ENCODE results near the gene DENND1C.

The DENND1C gene

DNA sequence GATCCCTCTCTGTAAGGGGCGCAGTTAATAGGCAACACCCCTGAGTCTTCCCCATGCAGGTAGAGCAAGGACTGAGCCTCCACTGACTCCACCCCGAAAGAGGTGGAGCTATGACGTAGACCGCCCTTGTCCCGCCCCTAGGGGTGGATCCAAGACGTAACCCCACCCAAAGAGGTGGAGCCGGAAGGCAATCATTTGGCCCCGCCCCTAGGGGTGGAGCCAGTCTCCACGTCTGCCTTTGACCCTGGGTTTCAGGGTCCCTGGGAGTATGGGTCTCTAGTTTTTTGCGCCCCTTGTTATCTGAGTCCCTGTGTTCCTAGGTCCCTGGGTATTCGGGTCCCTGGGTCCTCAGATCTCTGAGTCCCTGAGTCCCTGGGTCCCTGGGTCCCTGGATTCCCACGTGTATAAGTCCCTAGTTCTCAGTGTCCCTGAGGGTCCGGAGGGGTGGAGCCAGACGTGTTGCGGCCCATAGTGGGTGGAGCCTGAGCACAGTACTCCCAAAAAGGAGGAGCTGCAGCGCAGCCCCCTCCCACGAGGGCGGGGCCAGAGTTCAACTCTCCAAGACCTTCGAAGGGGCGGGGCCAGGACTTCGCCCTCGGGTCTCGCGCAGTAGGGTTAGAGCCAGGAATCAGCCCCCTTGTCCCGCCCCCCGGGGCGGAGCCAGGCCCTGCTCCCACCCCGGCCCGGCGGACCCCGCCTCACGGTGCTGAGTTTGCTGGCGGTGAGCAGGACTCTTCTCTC, 5.3 kb downstream of the DENND1C start:
- no peak for DNase-seq

DNA sequence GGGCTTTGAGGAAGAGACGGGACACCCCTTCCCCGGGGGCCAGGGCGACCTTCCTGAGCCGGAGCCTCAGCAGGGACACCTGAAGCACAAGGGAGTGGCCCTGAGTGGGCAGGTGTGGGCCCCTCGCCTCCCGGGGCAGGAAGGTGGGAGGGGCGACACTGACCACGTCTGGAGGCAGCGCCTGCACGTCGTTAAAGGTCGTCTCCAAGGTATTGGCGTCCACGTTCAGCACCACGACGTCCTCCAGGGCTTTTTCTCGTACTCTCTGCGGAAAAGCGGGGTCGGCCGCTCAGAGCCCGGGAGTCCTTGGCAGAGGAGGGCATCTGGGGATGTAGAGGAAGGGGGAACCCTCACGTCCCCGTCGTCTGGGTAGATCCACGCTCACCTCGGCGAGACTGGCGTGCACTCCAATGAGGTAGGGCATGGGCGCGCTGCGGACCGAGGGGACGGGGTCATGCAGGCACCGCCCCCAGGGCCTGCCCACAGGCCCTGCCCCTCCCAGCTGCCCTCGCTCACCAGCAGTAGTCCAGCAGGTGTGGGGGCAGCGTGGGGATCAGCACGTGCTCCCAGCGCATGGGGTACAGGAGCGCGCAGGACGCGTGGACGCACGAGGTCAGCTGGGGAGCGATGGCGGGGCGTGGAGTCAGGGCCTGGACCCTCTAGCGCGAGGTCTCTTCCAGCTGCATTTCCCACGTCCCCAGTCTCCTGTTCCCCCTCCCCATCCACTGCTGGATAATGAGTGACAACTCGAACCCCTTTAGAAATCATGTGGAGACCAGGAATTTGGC, 6.1 kb downstream of the DENND1C start:
- no peak for DNase-seq

DNA sequence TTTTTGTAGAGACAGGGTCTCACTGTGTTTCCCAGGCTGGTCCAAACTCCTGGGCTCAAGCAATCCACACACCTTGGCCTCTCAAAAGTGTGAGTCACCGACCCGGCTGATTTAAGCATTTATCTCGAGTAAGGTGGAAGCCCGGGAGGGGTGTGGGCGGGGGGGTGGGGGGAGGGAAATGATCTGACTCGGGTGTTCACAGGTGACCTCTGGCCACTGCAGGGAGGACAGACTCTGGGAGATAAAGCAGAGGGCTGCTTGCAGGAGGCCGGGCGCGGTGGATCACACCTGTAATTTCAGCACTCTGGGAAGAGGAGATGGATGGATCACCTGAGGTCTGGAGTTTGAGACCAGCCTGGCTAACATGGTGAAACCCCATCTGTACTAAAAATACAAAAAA, 7.9 kb downstream of the DENND1C start:
- no peak for DNase-seq

DNA sequence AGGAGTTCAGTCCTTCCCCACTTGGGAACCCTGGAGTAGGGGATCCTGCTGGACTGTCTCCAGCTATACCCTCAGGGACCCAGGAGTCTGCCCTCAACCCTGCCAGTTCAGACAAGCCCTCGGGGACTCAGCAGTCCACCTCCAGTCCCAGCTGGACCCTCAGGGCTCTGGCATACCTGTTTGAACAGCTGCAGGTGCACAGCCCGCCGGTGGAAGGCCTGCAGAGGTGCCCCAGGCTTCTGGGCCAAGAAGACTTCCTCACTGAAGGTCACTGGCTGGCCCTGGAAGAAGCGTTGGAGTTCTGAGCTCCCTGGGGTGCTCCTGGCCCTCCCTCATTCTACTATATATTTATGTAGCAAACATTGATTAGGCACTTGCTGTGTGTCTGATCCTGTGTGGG, 8.9 kb downstream of the DENND1C start:
- no peak for DNase-seq

DNA sequence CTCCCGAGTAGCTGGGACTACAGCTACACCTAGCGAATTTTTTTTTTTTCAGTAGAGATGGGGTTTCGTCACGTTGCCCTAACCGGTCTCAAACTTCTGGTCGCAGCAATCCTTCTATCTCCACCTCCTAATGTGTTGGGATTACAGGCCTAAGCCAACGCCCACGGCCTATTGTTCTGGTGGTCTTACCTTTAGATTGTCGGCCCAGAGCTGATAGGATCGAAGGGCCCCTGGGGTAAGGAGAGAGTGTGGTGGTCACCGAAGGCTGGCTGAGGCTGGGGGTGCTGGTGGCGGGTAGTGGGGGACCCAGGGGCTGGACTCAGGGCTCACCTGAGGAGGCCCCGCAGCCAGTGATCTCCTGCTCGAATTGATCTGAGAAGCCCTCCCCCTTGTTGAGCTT, 10.5 kb downstream of the DENND1C start:
- no peak for DNase-seq

DNA sequence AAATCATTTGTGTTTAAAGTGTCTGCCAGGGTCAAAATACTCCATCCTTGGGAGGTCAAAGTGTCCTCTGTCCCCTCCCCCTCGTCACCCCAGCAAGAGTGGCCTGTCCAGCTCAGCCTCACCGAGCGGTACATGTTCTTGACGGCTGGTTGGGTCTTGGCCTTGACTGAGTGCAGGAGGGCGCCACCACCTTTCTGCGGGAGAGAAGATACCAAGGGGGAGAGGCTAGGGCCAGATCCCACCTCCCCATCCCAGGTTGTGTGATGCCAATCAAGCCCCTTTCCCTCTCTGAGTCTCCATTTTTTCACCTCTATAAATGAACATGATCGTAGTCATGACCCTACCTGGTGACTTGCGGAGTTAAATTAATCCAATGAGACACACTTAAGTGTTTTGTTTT, 11.4 kb downstream of the DENND1C start:
- no peak for DNase-seq

DNA sequence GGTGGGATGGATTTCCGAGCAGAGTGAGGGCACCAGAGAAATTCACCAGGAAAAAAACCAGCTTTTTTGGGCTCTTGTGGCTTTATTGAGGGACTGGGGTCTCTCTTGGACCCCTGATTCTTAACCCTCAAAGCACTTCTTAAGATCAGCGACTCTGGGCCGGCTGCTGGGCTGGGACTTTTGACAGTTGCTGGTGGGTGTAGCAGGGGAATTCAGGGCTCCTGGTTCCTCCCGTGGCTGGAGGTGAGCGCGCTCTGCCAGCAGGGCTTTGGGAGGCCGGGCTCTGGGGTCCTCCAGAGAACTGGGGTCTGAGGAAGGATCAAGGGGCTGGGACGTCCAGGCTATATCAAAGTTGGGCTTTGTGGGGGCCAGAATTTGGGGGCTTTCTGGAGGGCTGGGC, 14.2 kb downstream of the DENND1C start:
- no peak for DNase-seq

DNA sequence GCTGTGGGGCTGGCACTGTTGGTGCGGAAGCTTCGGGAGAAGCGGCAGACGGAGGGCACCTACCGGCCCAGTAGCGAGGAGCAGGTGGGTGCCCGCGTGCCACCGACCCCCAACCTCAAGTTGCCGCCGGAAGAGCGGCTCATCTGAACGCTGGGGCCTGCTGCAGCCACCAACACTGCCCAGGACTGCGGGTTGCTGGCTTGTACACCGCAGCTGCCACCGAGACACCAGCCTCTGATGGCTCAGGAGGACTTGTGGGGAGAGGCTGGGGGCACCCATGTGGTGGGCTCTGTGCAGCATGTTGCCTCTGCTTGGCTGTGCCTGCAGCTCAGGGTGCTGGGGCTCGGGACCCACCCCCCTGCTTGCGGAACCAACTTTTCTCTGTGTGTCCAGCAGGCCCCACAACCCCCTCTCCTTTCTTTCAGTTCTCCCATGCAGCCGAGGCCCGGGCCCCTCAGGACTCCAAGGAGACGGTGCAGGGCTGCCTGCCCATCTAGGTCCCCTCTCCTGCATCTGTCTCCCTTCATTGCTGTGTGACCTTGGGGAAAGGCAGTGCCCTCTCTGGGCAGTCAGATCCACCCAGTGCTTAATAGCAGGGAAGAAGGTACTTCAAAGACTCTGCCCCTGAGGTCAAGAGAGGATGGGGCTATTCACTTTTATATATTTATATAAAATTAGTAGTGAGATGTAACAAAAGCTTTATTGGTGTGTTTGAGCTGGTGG, 14.9 kb downstream of the DENND1C start:
- no peak for DNase-seq

DNA sequence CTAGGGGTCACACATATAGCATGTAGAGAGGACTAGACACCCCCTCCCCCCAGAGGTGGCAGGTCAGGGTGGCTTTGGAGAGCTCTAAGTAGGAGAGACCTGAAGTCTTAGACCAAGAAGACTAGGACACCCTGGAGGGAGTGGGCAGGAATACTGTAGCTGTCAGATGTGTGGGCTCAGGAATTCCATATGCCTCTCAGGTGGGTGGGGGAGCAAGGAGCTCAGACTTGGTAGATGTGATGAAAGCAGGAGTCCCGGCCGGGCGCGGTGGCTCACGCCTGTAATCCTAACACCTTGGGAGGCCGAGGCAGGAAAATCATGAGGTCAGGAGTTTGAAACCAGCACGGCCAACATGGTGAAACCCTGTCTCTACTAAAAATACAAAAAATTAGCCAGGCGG, 15.9 kb downstream of the DENND1C start:
- no peak for DNase-seq

DNA sequence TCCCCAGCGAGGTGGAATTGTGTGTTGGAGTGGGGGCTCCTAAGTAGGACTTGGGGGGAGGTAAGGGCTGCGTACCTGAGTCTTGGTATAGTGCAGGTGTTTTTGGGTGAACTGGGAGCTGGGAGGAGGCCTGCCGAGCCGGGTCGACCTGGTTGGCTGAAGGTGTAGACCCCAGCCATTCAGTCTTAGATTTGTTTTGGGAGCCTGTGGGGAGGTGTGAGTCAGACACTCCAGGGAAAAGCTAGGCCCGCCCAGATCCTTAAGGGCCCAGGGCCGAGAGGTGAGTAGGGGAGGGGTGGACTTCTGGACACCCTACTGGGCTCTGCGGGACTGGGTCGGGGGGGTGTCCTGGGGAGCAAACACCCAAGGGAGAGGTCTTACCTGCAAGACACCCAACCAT, 16.6 kb downstream of the DENND1C start:
- DNase-seq: no peak

DNA sequence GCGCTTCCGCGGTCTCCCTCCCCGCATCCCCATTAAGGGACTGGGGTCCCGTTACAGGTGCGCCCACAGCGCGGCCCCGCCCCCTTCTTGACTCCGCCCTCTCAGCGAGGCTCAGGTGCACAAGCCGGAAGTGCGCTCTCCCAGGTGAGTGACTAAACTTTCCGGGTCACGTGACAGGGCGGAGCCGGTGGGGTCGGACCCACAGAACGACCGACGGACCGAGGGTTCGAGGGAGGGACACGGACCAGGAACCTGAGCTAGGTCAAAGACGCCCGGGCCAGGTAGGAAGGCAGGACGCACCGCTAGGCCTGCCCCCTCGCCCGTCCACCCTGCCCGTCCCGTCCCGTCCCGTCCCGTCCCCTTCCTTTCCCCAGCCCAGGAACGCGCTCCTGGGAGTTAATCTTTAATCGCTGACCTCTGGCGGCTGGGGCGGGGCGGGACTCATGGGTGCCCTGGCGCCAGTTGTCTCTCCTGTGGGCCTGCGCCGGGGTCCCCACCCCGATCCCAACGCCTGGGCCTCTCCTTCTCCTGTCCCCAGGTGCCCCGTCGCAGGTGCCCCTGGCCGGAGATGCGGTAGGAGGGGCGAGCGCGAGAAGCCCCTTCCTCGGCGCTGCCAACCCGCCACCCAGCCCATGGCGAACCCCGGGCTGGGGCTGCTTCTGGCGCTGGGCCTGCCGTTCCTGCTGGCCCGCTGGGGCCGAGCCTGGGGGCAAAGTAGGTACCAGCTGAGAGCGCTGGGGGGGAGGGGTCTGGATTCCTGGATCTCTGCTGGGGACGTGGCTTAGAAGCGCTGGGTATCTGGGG, 17.3 kb downstream of the DENND1C start, which contains the start of gene CRB3:
TSS of gene CRB3 (plus strand) at position 202 of the 804 bp plus-strand sequence. CDS start at position 633, 431 bp downstream.
- no peak for DNase-seq

DNA sequence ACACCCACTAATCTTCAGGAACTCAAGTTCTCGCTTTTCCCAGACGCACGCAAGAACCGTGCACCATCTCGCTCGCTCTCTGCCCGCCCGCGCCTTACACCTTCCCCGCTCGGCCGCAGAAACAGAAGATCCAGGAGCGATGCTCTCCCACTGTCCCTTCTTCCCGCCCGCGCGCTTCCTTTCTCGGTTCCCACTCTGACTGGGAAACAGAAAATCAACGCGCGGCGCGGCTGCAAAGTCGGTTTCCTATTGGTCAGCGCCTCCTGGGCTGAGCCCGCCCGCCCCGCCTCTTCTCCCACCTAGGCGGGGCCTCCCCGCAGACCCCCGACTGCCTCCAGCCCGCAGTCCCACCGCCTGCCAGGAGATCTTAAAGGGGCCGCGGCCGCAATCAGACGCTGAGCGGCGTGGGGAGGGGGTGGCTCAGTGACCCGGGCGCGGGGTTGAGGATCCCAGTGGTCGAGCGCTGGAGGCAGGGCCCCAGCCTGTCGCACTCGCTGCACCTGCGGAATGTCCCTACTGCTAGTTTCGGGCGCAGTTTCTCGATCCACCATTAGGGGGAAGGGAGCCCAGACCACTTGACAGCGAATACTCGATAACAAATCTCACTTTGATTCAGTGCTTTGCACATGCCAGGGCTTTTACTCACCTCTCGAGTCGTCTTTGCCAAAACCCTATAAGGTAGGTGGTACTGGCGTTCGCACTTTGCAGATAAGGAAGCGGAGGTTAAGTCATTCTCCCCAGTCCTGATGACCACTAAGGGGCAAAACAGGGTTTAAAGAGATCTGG, 21.3 kb downstream of the DENND1C start:
- peak; percentile 99 for DNase-seq

DNA sequence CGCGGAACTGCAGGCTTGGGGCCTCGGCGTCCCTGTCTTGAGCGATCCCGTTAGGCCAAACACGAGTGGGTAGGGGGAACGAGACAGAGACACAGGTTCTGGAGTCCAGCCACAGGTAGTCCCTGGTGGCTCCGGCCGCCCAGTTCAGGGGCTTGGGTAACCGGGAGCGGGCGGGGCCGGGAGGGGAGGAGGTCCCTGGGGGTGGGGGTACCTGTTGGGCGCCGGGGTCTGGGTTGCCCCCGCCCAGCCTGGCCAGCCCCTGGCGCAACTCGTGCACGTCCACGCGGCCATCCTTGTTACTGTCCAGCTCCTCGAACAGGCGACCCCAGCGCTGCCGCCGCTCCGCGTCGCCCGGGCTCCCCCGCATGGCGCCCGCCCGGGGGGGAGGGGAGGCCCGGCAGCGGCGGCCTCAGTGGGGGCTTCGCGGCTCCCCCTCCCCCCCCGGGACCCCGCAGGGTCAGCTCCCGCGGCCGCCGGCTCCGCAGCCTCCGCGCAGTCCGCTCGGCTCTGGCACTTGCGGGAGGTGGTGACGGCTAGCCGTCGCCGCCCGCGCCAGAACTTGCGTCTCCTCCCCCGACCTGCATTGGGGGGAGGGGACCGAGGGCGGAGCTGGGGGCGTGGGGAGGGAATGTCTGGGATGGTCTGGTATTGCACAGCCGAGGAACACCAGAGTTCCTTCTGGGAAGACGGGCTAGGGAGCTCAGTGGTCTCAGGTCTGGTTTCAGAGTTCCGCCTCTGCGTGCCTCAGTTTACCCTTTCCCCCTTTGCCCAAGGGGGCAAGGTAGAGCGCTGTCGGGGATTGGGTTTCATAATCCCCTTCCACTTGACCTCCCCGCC, 22.1 kb downstream of the DENND1C start, which contains the start of gene SLC25A23:
TSS of gene SLC25A23 (minus strand) at position 531 of the 837 bp plus-strand sequence. CDS start at position 367, 164 bp downstream.
- DNase-seq: peak; percentile 82

DNA sequence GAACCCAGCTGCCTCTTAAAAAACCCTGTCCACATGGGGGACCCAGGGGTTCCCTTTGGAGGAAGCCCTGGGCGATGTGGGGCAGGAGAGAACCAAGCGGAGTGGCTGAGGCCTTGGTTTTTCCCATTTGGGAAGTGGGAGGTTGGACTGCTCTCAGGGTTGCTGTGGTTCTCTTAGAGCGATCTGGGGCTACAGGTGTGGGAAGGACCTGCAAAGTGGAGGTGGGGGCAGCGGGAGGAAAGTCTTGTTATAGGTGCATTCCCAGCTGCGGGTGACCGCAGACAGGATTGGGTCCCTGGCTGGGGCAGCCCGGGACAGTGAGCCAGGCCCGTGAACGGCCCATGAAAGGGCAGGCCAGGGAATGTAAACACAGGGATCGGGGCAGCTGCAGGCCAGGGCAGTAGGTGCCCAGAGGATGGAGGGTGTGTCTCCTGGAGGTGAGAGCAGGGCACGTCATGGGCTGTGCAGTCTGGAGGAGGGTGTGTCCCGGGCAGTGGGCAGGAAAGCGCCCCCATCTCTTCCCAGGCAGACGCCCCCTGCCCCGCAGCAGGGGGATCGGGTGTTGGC, 22.8 kb downstream of the DENND1C start:
- DNase-seq: no peak

DNA sequence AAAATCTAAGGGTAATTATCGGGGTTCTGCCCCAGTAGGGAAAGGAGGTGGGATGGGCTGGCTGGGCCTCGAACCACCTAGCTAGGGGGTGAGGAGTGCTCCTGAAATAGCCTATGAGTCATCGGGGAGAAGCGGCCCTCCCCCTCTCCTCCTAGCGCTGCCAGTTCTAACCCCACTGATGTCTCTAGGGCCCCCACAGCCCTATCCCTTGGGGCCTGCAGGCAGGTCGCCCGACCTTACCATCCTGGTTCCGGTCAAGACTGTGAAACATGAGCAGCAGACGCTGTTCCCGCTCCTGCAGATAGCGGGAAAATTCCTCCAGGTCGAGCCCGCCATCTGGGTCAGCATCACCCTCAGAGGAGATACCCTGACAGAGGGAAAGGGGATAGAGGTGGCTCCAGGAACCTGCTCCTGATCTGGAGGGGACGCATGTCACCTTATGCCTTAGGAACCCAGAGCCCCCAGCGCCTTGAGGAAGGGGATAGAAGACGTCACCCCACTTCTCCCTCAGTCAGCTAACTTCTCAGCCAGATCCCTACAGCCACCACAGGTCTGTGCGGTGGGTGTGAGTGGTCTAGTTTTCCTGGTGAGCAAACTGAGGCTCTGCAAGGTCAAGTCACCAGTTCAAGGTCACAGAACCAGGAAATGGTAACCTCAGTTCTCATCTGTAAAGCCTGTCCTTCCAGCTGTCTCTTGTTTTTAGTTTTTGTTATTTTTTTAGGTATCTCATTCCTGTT, 23.5 kb downstream of the DENND1C start:
- no peak for DNase-seq

DNA sequence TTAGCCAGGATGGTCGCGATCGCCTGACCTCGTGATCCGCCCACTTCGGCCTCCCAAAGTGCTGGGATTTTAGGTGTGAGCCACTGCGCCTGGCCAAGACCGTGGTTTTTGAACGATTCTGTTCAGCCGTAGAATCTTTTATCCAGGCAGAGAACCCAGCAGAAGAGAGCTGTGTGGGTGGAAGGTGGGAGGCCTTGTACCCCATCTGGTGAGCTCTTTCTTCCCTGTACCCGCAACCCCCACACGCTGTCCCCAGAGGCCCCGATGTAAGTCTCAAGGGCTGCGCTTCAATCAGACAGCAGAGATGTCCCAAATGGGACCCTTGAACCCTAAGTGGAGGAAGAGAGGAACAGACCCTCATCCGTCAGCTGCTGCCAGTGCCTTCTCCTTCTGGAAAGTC, 25.7 kb downstream of the DENND1C start:
- no peak for DNase-seq

DNA sequence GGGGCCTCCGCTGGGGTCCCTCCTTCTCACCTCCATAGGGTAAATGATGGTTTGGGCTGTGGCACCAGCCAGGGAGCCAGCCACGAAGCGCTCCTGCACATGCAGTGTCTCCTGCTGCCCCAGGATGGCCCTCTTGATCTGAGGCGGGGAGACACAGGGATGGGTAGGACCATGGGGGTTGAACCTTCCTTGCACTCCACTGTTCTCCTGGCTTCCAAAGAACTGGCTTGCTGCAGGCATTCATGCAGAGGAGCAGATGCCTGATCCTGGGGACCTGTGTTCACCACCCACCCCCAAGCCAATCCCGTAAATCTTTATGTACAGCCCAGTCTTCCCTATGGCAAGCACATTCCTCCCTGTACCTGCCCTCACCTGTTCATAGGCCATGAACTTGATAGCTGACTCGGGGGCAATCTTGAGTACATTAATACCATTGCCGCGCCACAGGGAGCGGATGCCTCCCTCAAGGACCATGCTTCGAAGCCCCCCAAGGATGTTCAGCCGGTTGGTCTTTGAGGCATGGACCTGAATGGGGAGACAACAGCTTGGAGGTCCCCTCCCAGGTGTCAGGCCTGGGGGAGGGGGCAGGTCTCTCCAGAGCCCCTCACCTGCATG, 27.5 kb downstream of the DENND1C start:
- DNase-seq: no peak

DNA sequence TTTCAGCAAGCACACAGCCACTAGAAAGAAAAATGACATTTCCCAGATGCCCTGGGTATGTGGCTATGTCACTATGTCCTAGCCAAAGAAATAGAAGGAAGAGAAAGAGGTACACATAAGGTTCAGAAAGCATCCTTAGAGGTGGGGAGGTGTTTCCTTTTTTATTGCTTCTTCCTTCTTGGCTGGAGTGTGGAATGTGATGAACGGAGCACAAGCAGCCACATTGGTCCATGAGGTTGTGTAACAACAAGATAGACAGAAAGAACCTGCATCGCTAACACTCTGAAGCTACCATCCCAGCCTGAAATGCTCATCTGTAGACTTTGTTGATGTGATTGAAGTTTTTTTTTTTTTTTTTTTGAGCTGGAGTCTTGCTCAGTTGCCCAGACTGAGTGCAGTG, 28.7 kb downstream of the DENND1C start:
- DNase-seq: no peak

DNA sequence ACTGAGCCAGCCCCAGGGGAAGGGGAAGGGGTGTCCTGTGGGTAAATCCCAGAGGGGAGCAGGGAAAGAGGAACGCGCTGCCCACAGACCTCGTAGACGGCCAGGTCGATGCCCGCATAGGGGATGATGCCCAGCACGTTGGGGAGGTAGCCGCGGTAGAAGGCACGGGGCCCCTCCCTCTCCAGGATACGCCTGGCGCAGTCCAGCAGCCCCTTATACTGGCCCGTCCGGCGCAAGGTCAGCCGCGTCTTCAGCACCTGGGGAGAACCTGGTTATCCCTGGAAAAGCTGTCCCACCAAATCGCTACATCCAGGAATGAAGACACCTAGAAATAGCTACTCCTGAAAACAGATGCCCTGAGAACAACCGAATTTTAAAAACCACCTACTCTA, 29.4 kb downstream of the DENND1C start:
- no peak for DNase-seq

Data from RPMI8226 (cell line).